IPS-NIHi7 (cell line): ENCODE results near the gene TNFRSF13B.
"Not testable (repeated sequence)": the region's sequence is repeated elsewhere in the genome, so short reads cannot be mapped to it uniquely, and the experiment has no call there.

Source experiments
- DNase-seq: peaks from one replicate; pipeline ENCODE4 v3.0.0; 2012; ENCODE audit warnings: mixed read lengths; ENCODE audit errors: extremely low spot score

Gene TNFRSF13B

GRCh38 chr17:16911141-16911937 is 60.6 kb downstream of the TNFRSF13B start:
- DNase-seq, result no peak

- no peak for DNase-seq
These were observed 61.6 kb downstream of the TNFRSF13B start for GRCh38 chr17:16910341-16910740.

GRCh38 chr17:16909472-16910246 is 62.3 kb downstream of the TNFRSF13B start:
- DNase-seq, result no peak

GRCh38 chr17:16908273-16908672 is 63.6 kb downstream of the TNFRSF13B start:
- no peak for DNase-seq

- no peak for DNase-seq
These were observed 65.2 kb downstream of the TNFRSF13B start for GRCh38 chr17:16906680-16907079.

- no peak for DNase-seq
These were observed 66.2 kb downstream of the TNFRSF13B start for GRCh38 chr17:16905593-16906191.

GRCh38 chr17:16903070-16903469 is 68.8 kb downstream of the TNFRSF13B start:
- DNase-seq, result not testable (repeated sequence)

- no peak for DNase-seq
These were observed 71.5 kb downstream of the TNFRSF13B start for GRCh38 chr17:16900288-16900882.

- DNase-seq, result not testable (repeated sequence)
These were observed 74.6 kb downstream of the TNFRSF13B start for GRCh38 chr17:16897211-16897896.

- not testable (repeated sequence) for DNase-seq
These were observed 75.7 kb downstream of the TNFRSF13B start for GRCh38 chr17:16896235-16896634.

- not testable (repeated sequence) for DNase-seq
These were observed 78.4 kb downstream of the TNFRSF13B start for GRCh38 chr17:16893527-16893926.

- DNase-seq, result not testable (repeated sequence)
These were observed 79.0 kb downstream of the TNFRSF13B start for GRCh38 chr17:16892876-16893454.

- DNase-seq, result no peak
These were observed 82.8 kb downstream of the TNFRSF13B start for GRCh38 chr17:16889088-16889465.
